Thyroid gland (tissue), 4 donors: Measurements from ENCODE around the gene GLIS2.

Experiments used
- POLR2A ChIP-seq, 2 donors: fragments of 450-650 bp; IDR thresholded peaks; one replicate each; pipeline ENCODE4 v1.6.1; 2017; ENCODE audit warnings: antibody characterized with exemption in 2 of 2, mild to moderate bottlenecking in 2 of 2, moderate library complexity in 1 of 2
- TF ChIP-seq, protein P1 (sequence below), 6 experiments: fragments of 200-600 bp in 3 of 6; fragments of 450-650 bp in 3 of 6; sonication (generic) in 3 of 6; IDR thresholded peaks; one replicate each; pipeline ENCODE4 v1.5.1; 2016 to 2019; ENCODE audit warnings: antibody characterized with exemption in 6 of 6, mild to moderate bottlenecking in 2 of 6, inconsistent platforms in 1 of 6, moderate library complexity in 1 of 6

DNA sequence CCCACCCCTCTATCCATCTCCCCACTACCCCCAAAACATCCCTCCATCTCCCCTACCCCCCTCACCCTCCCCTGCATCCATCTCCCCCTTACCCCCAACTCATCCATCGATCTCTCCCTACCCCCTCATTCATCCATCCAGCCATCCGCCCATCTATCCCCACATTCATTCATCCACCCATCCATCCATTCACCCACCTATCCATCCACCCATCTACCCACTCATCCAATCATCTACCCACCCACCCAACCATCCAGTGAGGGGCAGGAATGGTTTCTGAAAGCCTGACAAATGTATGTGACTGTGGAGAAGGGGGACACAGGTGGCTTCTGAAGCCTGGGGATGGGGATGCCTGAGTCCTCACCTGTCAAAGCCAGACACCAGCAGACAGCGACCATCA lies 44.0 kb downstream of the GLIS2 start:
- TF ChIP-seq, protein P1, sequence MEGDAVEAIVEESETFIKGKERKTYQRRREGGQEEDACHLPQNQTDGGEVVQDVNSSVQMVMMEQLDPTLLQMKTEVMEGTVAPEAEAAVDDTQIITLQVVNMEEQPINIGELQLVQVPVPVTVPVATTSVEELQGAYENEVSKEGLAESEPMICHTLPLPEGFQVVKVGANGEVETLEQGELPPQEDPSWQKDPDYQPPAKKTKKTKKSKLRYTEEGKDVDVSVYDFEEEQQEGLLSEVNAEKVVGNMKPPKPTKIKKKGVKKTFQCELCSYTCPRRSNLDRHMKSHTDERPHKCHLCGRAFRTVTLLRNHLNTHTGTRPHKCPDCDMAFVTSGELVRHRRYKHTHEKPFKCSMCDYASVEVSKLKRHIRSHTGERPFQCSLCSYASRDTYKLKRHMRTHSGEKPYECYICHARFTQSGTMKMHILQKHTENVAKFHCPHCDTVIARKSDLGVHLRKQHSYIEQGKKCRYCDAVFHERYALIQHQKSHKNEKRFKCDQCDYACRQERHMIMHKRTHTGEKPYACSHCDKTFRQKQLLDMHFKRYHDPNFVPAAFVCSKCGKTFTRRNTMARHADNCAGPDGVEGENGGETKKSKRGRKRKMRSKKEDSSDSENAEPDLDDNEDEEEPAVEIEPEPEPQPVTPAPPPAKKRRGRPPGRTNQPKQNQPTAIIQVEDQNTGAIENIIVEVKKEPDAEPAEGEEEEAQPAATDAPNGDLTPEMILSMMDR (IDR thresholded peaks at IDR 0.05), result no peak
- TF ChIP-seq POLR2A (IDR thresholded peaks at IDR 0.05), result no peak
